ENCODE data around the gene STRAP. TPM values are rescaled to one million over a fixed set of nuclear protein-coding genes. Genes with fewer than 3 reads are reported as not detected.

STRAP gene
- total RNA-seq, 6 experiments from 2014 or later: 179 to 208 (median 193) TPM

- no peak overlapping the region for H3K4me3 Mint-ChIP-seq
- TF ChIP-seq, protein P1, sequence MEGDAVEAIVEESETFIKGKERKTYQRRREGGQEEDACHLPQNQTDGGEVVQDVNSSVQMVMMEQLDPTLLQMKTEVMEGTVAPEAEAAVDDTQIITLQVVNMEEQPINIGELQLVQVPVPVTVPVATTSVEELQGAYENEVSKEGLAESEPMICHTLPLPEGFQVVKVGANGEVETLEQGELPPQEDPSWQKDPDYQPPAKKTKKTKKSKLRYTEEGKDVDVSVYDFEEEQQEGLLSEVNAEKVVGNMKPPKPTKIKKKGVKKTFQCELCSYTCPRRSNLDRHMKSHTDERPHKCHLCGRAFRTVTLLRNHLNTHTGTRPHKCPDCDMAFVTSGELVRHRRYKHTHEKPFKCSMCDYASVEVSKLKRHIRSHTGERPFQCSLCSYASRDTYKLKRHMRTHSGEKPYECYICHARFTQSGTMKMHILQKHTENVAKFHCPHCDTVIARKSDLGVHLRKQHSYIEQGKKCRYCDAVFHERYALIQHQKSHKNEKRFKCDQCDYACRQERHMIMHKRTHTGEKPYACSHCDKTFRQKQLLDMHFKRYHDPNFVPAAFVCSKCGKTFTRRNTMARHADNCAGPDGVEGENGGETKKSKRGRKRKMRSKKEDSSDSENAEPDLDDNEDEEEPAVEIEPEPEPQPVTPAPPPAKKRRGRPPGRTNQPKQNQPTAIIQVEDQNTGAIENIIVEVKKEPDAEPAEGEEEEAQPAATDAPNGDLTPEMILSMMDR (IDR thresholded peaks at IDR 0.05): no peak
- H3K27me3 Mint-ChIP-seq (ENCODE audit: insufficient read depth): peaks cover 1% of the 10 kb centered on the region; the same call in 1 of the 2 replicates
- no peaks in the 10 kb centered on the region for H3K9me3 Mint-ChIP-seq
- DNase-seq: peak; percentile 38
- peak overlapping the region; percentile 47; the same call in 1 of the 2 replicates for H3K27ac Mint-ChIP-seq
- H3K4me1 Mint-ChIP-seq (ENCODE audit: low read depth): peaks cover 49% of the 10 kb centered on the region
- no peaks in the 10 kb centered on the region for H3K36me3 Mint-ChIP-seq (ENCODE audit: low read depth)
Observed at GRCh38 chr12:15852383-15852782, 29.8 kb upstream of the STRAP start.

- H3K36me3 Mint-ChIP-seq (ENCODE audit: low read depth): no peaks in the 10 kb centered on the region
- H3K27ac Mint-ChIP-seq: no peak overlapping the region
- H3K4me3 Mint-ChIP-seq: no peak overlapping the region
- H3K9me3 Mint-ChIP-seq: no peaks in the 10 kb centered on the region
- peaks cover 49% of the 10 kb centered on the region for H3K4me1 Mint-ChIP-seq (ENCODE audit: low read depth)
- TF ChIP-seq, protein P1 (IDR thresholded peaks at IDR 0.05): no peak
- H3K27me3 Mint-ChIP-seq (ENCODE audit: insufficient read depth): no peaks in the 10 kb centered on the region
- no peak for DNase-seq
Observed at GRCh38 chr12:15853877-15854276, 28.3 kb upstream of the STRAP start.

DNA sequence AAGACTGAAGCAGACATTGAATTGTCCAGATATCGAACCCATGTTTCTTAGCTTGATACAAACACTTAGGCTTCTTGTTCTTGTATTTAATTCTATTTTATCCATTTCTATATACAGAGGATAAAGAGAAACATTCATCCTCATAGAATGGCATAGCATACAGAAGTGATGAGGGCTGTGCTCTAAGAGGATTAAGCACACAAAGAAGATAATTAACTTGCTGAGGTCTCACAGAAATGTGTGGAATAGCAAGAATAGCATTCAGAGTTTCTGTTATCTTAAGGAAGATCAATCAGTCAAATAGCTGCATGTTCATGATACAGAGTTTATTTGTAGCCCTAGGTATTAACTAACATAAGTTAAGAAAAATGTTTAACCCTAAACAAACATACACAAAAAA, 27.3 kb upstream of the STRAP start:
- no peak for DNase-seq
- Mint-ChIP-seq H3K4me1 (ENCODE audit: low read depth) (peaks cover 49% of the 10 kb centered on the region), H3K9me3 (no peaks in the 10 kb centered on the region), H3K4me3 (no peak overlapping the region), H3K36me3 (ENCODE audit: low read depth) (no peaks in the 10 kb centered on the region), H3K27me3 (ENCODE audit: insufficient read depth) (no peaks in the 10 kb centered on the region), H3K27ac (no peak overlapping the region)
- TF ChIP-seq, protein P1 (IDR thresholded peaks at IDR 0.05): no peak

GRCh38 chr12:15855646-15856045, 26.5 kb upstream of the STRAP start:
- TF ChIP-seq, protein P1 (IDR thresholded peaks at IDR 0.05): no peak
- no peak for DNase-seq

GRCh38 chr12:15856097-15856982, 25.8 kb upstream of the STRAP start:
- peak overlapping the region; percentile 16; the same call in 1 of the 2 replicates for H3K4me3 Mint-ChIP-seq
- no peaks in the 10 kb centered on the region for H3K36me3 Mint-ChIP-seq (ENCODE audit: low read depth)
- TF ChIP-seq, protein P1 (IDR thresholded peaks at IDR 0.05): peak; percentile 96
- H3K27me3 Mint-ChIP-seq (ENCODE audit: insufficient read depth): no peaks in the 10 kb centered on the region
- peak overlapping the region; percentile 56; the same call in 1 of the 2 replicates for H3K27ac Mint-ChIP-seq
- H3K9me3 Mint-ChIP-seq: no peaks in the 10 kb centered on the region
- peak; percentile 62 for DNase-seq
- peaks cover 43% of the 10 kb centered on the region for H3K4me1 Mint-ChIP-seq (ENCODE audit: low read depth)

More at GRCh38 chr12:15855646-15856045, 26.5 kb upstream of the STRAP start:
- H3K9me3 Mint-ChIP-seq: no peaks in the 10 kb centered on the region
- H3K27me3 Mint-ChIP-seq (ENCODE audit: insufficient read depth): no peaks in the 10 kb centered on the region
- H3K36me3 Mint-ChIP-seq (ENCODE audit: low read depth): no peaks in the 10 kb centered on the region
- H3K4me3 Mint-ChIP-seq: peak overlapping the region; percentile 16
- peak overlapping the region; percentile 56 for H3K27ac Mint-ChIP-seq
- H3K4me1 Mint-ChIP-seq (ENCODE audit: low read depth): peaks cover 49% of the 10 kb centered on the region
